GM12875 (cell line): ENCODE data around the gene GPR42.
A peak's percentile ranks its signal among the peaks of the same experiment; 100 is the strongest.

Experiments
- H3K4me3 ChIP-seq: one replicate; pipeline ENCODE4 v1.5.1; 2011; ENCODE audit warnings: low read depth, low read length, control low read depth
- CTCF ChIP-seq: IDR thresholded peaks from 2 replicates; pipeline ENCODE4 v1.5.1; 2011; ENCODE audit warnings: low read depth, mild to moderate bottlenecking, control low read depth, inconsistent platforms, low read length, moderate library complexity, borderline replicate concordance; ENCODE audit not compliant: insufficient read depth

The GPR42 gene

GRCh38 chr19:35340431-35340830 is 30.4 kb upstream of the GPR42 start:
- TF ChIP-seq CTCF = no peak
- no peak overlapping the region for H3K4me3 ChIP-seq

DNA sequence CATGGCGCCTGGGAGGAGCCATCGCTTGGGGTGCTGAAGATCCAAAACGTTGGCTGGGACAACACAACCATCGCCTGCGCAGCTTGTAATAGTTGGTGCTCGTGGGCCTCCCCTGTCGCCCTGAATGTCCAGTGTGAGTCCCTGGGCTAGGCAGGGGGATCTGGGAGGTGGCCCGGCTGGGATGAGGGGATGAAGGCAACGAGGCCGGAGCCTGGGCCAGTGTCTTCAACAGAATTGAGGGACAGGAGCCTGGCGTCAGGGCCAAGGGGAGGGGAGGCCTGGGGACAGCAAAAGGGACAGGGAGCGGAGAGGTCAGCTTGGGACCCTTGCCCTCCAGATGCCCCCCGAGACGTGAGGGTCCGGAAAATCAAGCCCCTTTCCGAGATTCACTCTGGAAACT is 29.9 kb upstream of the GPR42 start:
- TF ChIP-seq CTCF = no peak
- H3K4me3 ChIP-seq = no peak overlapping the region

DNA sequence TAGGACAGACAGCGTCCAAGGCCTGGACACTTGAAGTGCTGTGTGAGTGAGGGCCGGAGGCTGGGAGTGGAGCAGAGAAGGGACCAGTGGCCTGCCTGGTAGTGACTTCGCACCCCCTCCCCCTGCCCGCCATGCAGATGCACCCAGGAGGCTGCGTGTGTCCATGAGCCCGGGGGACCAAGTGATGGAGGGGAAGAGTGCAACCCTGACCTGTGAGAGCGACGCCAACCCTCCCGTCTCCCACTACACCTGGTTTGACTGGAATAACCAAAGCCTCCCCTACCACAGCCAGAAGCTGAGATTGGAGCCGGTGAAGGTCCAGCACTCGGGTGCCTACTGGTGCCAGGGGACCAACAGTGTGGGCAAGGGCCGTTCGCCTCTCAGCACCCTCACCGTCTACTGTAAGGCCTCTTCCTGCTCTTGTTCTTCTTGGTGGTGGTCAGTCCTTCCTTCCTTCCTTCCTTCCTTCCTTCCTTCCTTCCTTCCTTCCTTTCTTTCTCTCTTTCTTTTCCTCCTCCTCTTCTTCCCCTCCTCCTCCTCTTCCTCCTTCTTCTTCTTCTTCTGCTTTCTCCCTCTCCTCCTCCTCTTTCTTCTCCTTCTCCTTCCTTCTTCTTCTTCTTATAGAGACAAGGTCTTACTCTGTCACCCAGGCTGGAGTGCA is 29.2 kb upstream of the GPR42 start:
- TF ChIP-seq CTCF = no peak
- H3K4me3 ChIP-seq = no peak overlapping the region

- no peak for TF ChIP-seq CTCF
These were observed 28.4 kb upstream of the GPR42 start for GRCh38 chr19:35342430-35342829.

GRCh38 chr19:35344511-35345031 is 26.3 kb upstream of the GPR42 start:
- TF ChIP-seq CTCF = no peak

More at GRCh38 chr19:35342430-35342829, 28.4 kb upstream of the GPR42 start:
- no peak overlapping the region for H3K4me3 ChIP-seq

GRCh38 chr19:35345671-35346111 is 25.2 kb upstream of the GPR42 start:
- peak overlapping the region; percentile 1 for H3K4me3 ChIP-seq
- no peak for TF ChIP-seq CTCF

More at GRCh38 chr19:35344511-35345031, 26.3 kb upstream of the GPR42 start:
- no peak overlapping the region for H3K4me3 ChIP-seq
